Measurements from ENCODE around the gene CSTF2. TPM values are rescaled to one million over a fixed set of nuclear protein-coding genes. Genes with fewer than 3 reads are reported as not detected.
"Not testable (repeated sequence)": the region's sequence is repeated elsewhere in the genome, so short reads cannot be mapped to it uniquely, and the experiment has no call there.

CSTF2 gene
- polyA plus RNA-seq (2011; rRNA removed) (47.0 and 59.2 TPM in 2 replicates), polyA plus RNA-seq (2017; fragmentation: RNase III; extraction: RNeasy Plus Mini Kit Qiagen cat#74134 plus additional on column Dnase treatment) (32.9 to 36.0 TPM (median 33.2 TPM) in 3 replicates), polyA minus RNA-seq (2011; rRNA and poly(A)+ RNA removed) (35.0 and 40.5 TPM in 2 replicates)
- 38.1 and 39.1 TPM in 2 replicates for polyA plus RNA-seq (2012; cell fraction: cytosol; rRNA removed)
- polyA plus RNA-seq (2012; cell fraction: nucleus; rRNA removed): 45.8 and 46.6 TPM in 2 replicates

- ATAC-seq: peak; percentile 100
- ChIA-PET CTCF (no interaction called here), POLR2A (interaction anchor here (1.0 to 1.3 kb wide), 2 partner anchors 9 to 571 kb away, joined by 4 read pairs; partner anchors contain the start of gene RPL36A)
- peak within 1 kb of the TSS; percentile 89 for H3K4me3 ChIP-seq
- FAIRE-seq: peak; percentile 94
- no peaks in the 10 kb centered on the region for H3K9me3 ChIP-seq
- peak within 1 kb of the TSS; percentile 92 for H3K4me2 ChIP-seq
- DNase-seq (ENCODE audit: low read depth in 1 of 2, low spot score in 1 of 2): peak; percentile 84 to 90
- H3K27ac ChIP-seq: peak within 1 kb of the TSS; percentile 80 to 84
- peak; percentile 84 for TF ChIP-seq MAX (IDR thresholded peaks at IDR 0.05)
- peak; percentile 59; the same call in 1 of the 2 replicates for TF ChIP-seq RNF2 (IDR thresholded peaks at IDR 0.05; ENCODE audit: borderline replicate concordance, low read depth)
- peak; percentile 30; the same call in 1 of the 2 replicates for TF ChIP-seq PHF8 (IDR thresholded peaks at IDR 0.05; ENCODE audit: borderline replicate concordance, low read depth)
- TF ChIP-seq JUN (IDR thresholded peaks at IDR 0.05): peak; percentile 65 to 77; a peak in 4 of 5 replicates
- no peak for TF ChIP-seq FOSB (CRISPR knock-in tag; IDR thresholded peaks at IDR 0.05)
- TF ChIP-seq ZFP36 (IDR thresholded peaks at IDR 0.05; ENCODE audit: borderline replicate concordance, partially characterized antibody): peak; percentile 1
- peak; percentile 98 for TF ChIP-seq KDM5A (IDR thresholded peaks at IDR 0.05)
- no peak for TF ChIP-seq SMC3 (IDR thresholded peaks at IDR 0.05)
- TF ChIP-seq POLR2A (IDR thresholded peaks at IDR 0.05; ENCODE audit: low read length): peak; percentile 75
- H3K4me1 ChIP-seq: peaks cover 5% of the 10 kb centered on the region; the same call in 2 of the 3 replicates
- WGBS (ENCODE audit: missing lambda C conversion rate): 2% methylated on average over 33 of the region's 49 CpGs
Measured at GRCh38 chrX:100819837-100820666, at the start of gene CSTF2. Gene CSTF2 (plus strand): TSS chrX:100820391. CDS start chrX:100820417, 26 bp downstream.

GRCh38 chrX:100796371-100796770, 23.8 kb upstream of the CSTF2 start:
- DNase-seq (ENCODE audit: low read depth in 1 of 2, low spot score in 1 of 2); H3K4me3 ChIP-seq; H3K4me1 ChIP-seq; H3K27ac ChIP-seq; CTCF ChIA-PET; H3K4me2 ChIP-seq; ATAC-seq; FAIRE-seq; H3K9me3 ChIP-seq; POLR2A ChIA-PET: not testable (repeated sequence)
- WGBS (ENCODE audit: missing lambda C conversion rate): 64% methylated on average over 7 of the region's 7 CpGs

- H3K4me3 ChIP-seq: no peak overlapping the region
- DNase-seq (ENCODE audit: low read depth in 1 of 2, low spot score in 1 of 2): no peak
- no peaks in the 10 kb centered on the region for H3K9me3 ChIP-seq
- TF ChIP-seq ZFP36 (IDR thresholded peaks at IDR 0.05; ENCODE audit: borderline replicate concordance, partially characterized antibody): no peak
- TF ChIP-seq HDAC2 (IDR thresholded peaks at IDR 0.05): no peak
- TF ChIP-seq GATA3 (IDR thresholded peaks at IDR 0.05; ENCODE audit: borderline replicate concordance): no peak
- TF ChIP-seq HES2 (IDR thresholded peaks at IDR 0.05): no peak
- no peak for TF ChIP-seq FOXS1 (CRISPR knock-in tag; IDR thresholded peaks at IDR 0.05)
- TF ChIP-seq ZC3H11A (IDR thresholded peaks at IDR 0.05): no peak
- POLR2A ChIA-PET: no interaction called here
- H3K4me1 ChIP-seq: no peaks in the 10 kb centered on the region
- ATAC-seq: no peak
- no peak overlapping the region for H3K27ac ChIP-seq
- CTCF ChIA-PET: interaction anchor here (0.9 kb wide), 1 partner anchor 29 kb away, joined by 4 read pairs; no protein-coding TSS in a partner anchor
- 89% methylated on average over 4 of the region's 4 CpGs for WGBS (ENCODE audit: missing lambda C conversion rate)
- no peak for FAIRE-seq
- no peak overlapping the region for H3K4me2 ChIP-seq
Measured at GRCh38 chrX:100797359-100797758, 22.8 kb upstream of the CSTF2 start.

GRCh38 chrX:100798484-100799214, 21.5 kb upstream of the CSTF2 start:
- WGBS (ENCODE audit: missing lambda C conversion rate): 38% methylated on average over 4 of the region's 4 CpGs
- Histone ChIP-seq H3K4me1 (no peaks in the 10 kb centered on the region), H3K27ac (no peak overlapping the region), H3K4me2 (no peak overlapping the region), H3K4me3 (no peak overlapping the region), H3K9me3 (no peaks in the 10 kb centered on the region)
- FAIRE-seq (no peak), DNase-seq (ENCODE audit: low read depth in 1 of 2, low spot score in 1 of 2) (no peak), ATAC-seq (no peak)
- CTCF ChIA-PET: interaction anchor here (0.9 kb wide), 1 partner anchor 30 kb away, joined by 4 read pairs; no protein-coding TSS in a partner anchor
- POLR2A ChIA-PET: no interaction called here
- no peak for TF ChIP-seq TP53 (CRISPR knock-in tag; IDR thresholded peaks at IDR 0.05)
- TF ChIP-seq KDM5A (IDR thresholded peaks at IDR 0.05): no peak
- no peak for TF ChIP-seq HEYL (CRISPR knock-in tag; IDR thresholded peaks at IDR 0.05)
- no peak for TF ChIP-seq HOXA7 (CRISPR knock-in tag; IDR thresholded peaks at IDR 0.05)
- TF ChIP-seq ZFP36 (IDR thresholded peaks at IDR 0.05; ENCODE audit: borderline replicate concordance, partially characterized antibody): no peak
- TF ChIP-seq CTCF (IDR thresholded peaks at IDR 0.05): no peak
- no peak for TF ChIP-seq REST (IDR thresholded peaks at IDR 0.05)
- TF ChIP-seq ZC3H11A (IDR thresholded peaks at IDR 0.05): no peak
- no peak for TF ChIP-seq EP300 (IDR thresholded peaks at IDR 0.05)
- no peak for TF ChIP-seq ZSCAN20 (CRISPR knock-in tag; IDR thresholded peaks at IDR 0.05)
